NCI-H226 (cell line): ENCODE results near the gene INPP5J.
"Not testable (repeated sequence)": the region's sequence is repeated elsewhere in the genome, so short reads cannot be mapped to it uniquely, and the experiment has no call there.

ENCODE experiments used
- DNase-seq: peaks from one replicate; pipeline ENCODE4 v3.0.0-alpha.2; 2015

Gene INPP5J, protein sequence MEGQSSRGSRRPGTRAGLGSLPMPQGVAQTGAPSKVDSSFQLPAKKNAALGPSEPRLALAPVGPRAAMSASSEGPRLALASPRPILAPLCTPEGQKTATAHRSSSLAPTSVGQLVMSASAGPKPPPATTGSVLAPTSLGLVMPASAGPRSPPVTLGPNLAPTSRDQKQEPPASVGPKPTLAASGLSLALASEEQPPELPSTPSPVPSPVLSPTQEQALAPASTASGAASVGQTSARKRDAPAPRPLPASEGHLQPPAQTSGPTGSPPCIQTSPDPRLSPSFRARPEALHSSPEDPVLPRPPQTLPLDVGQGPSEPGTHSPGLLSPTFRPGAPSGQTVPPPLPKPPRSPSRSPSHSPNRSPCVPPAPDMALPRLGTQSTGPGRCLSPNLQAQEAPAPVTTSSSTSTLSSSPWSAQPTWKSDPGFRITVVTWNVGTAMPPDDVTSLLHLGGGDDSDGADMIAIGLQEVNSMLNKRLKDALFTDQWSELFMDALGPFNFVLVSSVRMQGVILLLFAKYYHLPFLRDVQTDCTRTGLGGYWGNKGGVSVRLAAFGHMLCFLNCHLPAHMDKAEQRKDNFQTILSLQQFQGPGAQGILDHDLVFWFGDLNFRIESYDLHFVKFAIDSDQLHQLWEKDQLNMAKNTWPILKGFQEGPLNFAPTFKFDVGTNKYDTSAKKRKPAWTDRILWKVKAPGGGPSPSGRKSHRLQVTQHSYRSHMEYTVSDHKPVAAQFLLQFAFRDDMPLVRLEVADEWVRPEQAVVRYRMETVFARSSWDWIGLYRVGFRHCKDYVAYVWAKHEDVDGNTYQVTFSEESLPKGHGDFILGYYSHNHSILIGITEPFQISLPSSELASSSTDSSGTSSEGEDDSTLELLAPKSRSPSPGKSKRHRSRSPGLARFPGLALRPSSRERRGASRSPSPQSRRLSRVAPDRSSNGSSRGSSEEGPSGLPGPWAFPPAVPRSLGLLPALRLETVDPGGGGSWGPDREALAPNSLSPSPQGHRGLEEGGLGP

DNA sequence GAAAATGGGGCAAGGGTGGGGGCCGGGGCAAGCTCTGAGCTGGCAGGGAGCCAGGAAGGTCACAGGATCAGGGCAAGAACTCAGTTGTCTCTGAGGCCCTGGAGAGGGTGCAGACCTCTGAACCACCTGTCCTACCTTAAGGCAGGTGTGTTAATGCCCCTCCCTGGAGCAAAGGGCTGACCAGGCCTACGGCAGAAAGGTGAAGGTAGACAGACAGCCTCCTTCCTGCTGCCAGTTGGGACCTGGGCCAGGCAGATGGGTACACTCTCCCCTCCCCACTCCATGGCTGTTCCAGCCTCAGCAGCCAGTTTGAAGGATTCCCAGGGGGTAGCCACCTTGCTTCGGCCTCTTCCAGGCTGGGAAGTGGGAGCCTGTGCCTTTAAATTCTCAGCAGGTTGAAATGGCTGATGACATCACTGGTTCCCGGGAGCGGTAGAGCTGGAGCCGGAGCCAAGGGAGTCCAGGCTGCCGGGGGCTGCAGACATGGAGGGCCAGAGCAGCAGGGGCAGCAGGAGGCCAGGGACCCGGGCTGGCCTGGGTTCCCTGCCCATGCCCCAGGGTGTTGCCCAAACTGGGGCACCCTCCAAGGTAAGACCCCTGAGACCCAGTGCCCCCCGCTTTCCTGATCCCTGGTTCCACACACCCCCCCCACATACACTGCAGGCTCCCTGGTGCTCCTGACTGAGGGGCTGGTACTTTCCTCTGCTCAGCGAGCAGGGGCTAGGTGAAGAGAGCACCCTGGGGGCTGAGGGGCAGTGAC is at the start of gene INPP5J:
TSS of gene INPP5J (plus strand) at position 435 of the 760 bp plus-strand sequence. CDS start at position 484, 49 bp downstream.
- DNase-seq, result peak; percentile 35

DNA sequence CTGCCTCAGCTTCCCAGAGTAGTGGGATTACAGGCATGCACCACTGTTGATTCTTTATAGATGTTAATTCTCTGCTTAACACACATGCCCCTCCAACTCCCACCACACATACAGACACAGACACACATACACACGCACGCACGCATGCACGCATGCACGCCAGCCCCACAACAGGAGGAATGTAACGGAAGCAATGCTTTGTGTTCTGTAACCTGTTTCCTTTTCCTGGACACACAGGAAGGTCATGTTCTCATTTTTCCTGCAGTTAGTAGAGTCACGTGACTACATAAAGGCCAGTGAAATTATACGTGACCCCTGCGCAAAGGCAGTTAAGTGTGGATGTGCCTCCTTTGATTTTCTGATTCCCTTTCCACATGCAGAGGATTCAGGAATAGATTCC is 49.6 kb upstream of the INPP5J start:
- not testable (repeated sequence) for DNase-seq

DNA sequence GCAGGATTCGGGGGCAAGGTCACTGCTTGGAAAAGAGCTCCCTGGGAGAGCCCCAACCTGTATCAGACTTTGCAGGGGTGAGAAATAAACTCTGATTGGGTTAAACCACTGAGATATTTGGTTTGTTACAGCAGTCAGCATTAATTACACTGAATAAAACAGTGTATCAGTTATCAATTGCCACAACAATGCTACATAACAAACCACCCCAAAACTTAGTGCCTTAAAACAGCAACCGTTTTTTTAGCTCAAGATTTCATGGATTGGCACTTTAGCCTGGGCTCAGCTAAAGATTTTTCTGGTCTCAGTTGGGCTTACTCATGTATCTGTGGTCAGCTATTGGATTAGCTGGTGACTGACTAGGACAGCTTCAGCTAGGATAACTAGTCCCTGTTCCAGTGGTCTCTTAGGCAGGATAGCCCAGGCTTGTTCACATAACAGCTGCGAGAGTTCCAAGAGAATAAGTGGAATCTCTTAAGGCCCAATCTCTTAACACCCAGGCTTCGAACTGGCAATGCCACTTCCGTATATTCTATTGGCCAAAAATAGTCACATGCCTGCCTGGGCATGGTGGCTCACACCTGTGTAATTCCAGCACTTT is 49.1 kb upstream of the INPP5J start:
- DNase-seq, result not testable (repeated sequence)

- no peak for DNase-seq
Measured at GRCh38 chr22:31075961-31076360, 46.8 kb upstream of the INPP5J start.

- no peak for DNase-seq
Measured at GRCh38 chr22:31077681-31078080, 45.1 kb upstream of the INPP5J start.

DNA sequence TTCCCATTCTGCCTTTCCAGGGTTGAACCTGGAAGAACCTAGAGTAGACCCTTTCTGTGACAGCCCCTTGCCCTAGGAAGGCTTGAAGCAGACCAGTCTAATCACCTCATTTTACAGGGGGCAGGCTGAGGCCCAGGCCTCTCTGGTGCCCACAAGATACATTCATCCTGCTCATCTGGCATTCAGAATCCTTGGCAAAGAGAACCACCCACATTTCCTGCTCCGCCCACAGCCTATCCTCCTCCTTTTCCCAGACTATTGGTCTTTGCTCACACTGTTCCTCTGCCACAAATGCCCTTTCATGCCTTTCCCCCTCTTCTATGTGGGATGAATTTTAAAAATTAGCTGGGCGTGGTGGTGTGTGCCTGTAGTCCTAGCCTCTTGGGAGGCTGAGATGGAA is 44.4 kb upstream of the INPP5J start:
- not testable (repeated sequence) for DNase-seq

DNA sequence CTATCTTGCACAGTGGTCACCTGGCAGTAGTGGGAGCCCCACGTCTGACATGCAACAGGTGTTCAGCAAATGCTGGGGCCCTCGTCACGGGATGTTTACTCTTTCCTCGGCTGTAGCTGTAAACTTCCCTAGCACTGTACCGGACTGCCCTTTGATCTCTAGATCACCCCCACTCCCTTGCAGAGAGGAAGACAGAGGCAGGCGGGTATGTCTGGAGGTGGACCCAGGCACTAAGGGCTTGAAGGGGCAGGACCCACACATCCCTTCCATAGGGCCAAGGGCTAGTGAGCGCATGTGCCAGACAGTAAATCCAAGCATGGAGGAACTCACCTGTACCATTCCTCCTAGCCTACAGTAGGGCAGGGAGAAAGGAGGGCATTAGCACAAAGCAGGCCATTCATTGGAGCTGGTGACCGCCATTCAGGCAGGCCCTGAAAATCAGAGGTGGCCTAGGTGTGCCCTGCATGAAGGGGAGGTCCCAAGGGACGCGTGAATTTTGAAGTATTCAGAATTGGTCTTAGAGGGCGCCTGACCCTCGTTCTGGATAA is 43.6 kb upstream of the INPP5J start:
- no peak for DNase-seq

GRCh38 chr22:31080164-31080847 is 42.5 kb upstream of the INPP5J start:
- no peak for DNase-seq

GRCh38 chr22:31080848-31081649 is 41.7 kb upstream of the INPP5J start, which contains the start of gene SMTN:
SMTN (plus strand) TSS chr22:31081318; CDS start chr22:31083259, 1,941 bp downstream.
- DNase-seq, result peak; percentile 54

- no peak for DNase-seq
Measured at GRCh38 chr22:31081963-31082605, 40.7 kb upstream of the INPP5J start.

DNA sequence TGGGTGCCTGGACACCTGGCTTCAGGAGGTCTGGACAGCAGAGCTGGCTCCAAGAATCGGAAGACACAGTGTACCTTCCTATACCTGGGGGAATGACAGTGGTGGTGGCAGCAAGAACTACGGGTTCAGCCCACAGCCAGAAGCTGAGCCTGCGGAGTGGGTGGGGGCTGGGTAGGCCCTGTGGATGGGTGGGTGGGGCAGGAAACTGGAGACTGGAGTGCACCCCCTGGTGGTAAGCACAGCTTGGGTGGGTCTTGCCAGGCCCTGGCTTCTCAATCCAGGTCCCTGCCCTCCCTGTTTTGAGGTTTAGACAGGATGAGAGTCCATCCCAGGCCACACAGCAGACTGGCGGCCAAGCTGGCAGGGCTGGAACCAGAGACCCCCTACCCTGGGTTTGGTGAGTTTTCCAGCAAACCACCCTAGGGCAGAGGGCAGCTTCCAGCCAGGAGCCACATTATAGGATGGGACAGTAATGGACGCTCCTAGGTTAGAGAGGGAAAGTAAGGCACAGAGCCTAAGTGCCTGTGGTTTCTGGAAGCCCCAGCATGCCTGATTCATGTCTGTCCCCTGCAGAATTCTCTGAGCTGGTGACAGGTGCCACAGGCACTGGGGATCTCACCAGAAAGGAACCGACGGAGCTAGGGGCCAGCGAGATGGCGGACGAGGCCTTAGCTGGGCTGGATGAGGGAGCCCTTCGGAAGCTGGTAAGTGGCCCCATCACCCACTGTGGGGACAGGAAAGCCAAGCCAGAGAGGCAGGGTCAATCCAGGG is 40.0 kb upstream of the INPP5J start:
- no peak for DNase-seq

- DNase-seq, result no peak
Measured at GRCh38 chr22:31083377-31083768, 39.4 kb upstream of the INPP5J start.

GRCh38 chr22:31083923-31084810 is 38.6 kb upstream of the INPP5J start:
- DNase-seq, result no peak

DNA sequence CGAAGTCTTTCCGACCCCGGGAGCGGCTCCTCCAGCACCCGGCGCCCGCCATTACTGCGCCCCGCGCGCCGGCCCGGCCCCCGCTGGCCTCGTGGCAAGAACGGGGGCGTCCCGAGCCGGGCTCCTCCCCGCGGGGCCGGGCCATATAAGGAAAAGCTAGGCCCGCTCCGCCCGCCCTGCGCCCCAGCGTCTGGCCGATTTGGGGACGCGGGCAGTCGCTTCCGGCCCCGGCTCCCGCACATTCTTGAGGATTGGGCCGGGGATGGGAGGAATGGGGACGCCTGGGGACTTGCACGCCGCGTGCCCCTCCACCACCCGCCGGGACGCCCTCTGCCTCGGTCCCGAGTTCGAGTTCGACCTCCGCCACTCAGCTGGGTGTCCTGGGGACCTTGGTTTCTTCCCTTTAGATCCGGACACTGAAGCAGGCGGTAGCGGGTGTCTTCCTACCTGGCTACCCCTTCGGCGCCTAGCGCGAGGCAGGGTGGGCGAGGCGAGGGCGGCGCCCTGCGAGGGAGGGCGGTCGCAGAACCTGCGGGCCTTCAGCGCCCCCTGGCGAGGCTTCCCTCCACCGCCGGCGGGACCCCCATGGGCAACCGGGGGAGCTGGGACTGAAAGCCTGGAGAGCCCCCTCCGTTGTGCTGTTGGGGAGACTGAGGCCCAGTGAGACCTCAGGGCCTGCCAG is 37.8 kb upstream of the INPP5J start:
- peak; percentile 63 for DNase-seq

DNA sequence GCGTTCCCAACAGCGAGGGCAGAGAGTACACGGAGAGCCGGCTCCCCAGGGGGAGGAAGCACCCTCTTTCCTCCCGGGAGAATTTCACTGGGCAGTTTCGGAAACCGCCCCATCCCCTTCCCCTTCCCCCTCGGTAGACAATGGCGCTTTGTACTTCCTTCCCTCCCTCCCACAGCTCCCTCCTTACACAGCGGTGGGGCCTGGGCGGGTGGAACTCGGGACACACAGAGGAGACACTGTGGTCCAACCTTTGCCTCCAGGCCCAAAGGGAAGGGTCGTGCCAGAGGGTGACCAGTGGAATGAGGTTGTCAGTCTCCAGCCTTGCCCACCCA is 37.3 kb upstream of the INPP5J start:
- no peak for DNase-seq

GRCh38 chr22:31085928-31086327 is 36.8 kb upstream of the INPP5J start:
- no peak for DNase-seq

GRCh38 chr22:31086703-31087330 is 35.9 kb upstream of the INPP5J start:
- peak; percentile 30 for DNase-seq
